ENCODE measurements around the gene CAPN1.

The CAPN1 gene

GRCh38 chr11:65188486-65188885 lies 6.8 kb downstream of the CAPN1 start:
- in situ Hi-C loops (cut with MboI; ENCODE audit: low sequenced_read_pairs): no loop called here

GRCh38 chr11:65189191-65189590 lies 7.5 kb downstream of the CAPN1 start:
- in situ Hi-C loops (cut with MboI; ENCODE audit: low sequenced_read_pairs): no loop called here

GRCh38 chr11:65194564-65194963 lies 12.8 kb downstream of the CAPN1 start:
- in situ Hi-C loops (cut with MboI; ENCODE audit: low sequenced_read_pairs): no loop called here

GRCh38 chr11:65204143-65204542 lies 22.4 kb downstream of the CAPN1 start:
- in situ Hi-C loops (cut with MboI; ENCODE audit: low sequenced_read_pairs): no loop called here

- in situ Hi-C loops (cut with MboI; ENCODE audit: low sequenced_read_pairs): no loop called here
Measured at GRCh38 chr11:65204646-65205601, 23.2 kb downstream of the CAPN1 start.

GRCh38 chr11:65205602-65205967 lies 23.9 kb downstream of the CAPN1 start:
- in situ Hi-C loops (cut with MboI; ENCODE audit: low sequenced_read_pairs): no loop called here

- in situ Hi-C loops (cut with MboI; ENCODE audit: low sequenced_read_pairs): no loop called here
Measured at GRCh38 chr11:65206441-65206841, 24.7 kb downstream of the CAPN1 start.

- in situ Hi-C loops (cut with MboI; ENCODE audit: low sequenced_read_pairs): no loop called here
Measured at GRCh38 chr11:65206901-65207300, 25.2 kb downstream of the CAPN1 start.

- in situ Hi-C loops (cut with MboI; ENCODE audit: low sequenced_read_pairs): no loop called here
Measured at GRCh38 chr11:65207918-65208784, 26.4 kb downstream of the CAPN1 start.

- in situ Hi-C loops (cut with MboI; ENCODE audit: low sequenced_read_pairs): no loop called here
Measured at GRCh38 chr11:65208785-65209710, 27.3 kb downstream of the CAPN1 start.

- in situ Hi-C loops (cut with MboI; ENCODE audit: low sequenced_read_pairs): no loop called here
Measured at GRCh38 chr11:65209711-65210360, 28.1 kb downstream of the CAPN1 start.

- in situ Hi-C loops (cut with MboI; ENCODE audit: low sequenced_read_pairs): no loop called here
Measured at GRCh38 chr11:65210361-65210731, 28.6 kb downstream of the CAPN1 start.

GRCh38 chr11:65210748-65211147 lies 29.0 kb downstream of the CAPN1 start:
- in situ Hi-C loops (cut with MboI; ENCODE audit: low sequenced_read_pairs): no loop called here

GRCh38 chr11:65211293-65212105 lies 29.8 kb downstream of the CAPN1 start:
- in situ Hi-C loops (cut with MboI; ENCODE audit: low sequenced_read_pairs): no loop called here

GRCh38 chr11:65212226-65212801 lies 30.6 kb downstream of the CAPN1 start:
- in situ Hi-C loops (cut with MboI; ENCODE audit: low sequenced_read_pairs): no loop called here

GRCh38 chr11:65213322-65214211 lies 31.8 kb downstream of the CAPN1 start:
- in situ Hi-C loops (cut with MboI; ENCODE audit: low sequenced_read_pairs): no loop called here

- in situ Hi-C loops (cut with MboI; ENCODE audit: low sequenced_read_pairs): no loop called here
Measured at GRCh38 chr11:65214212-65214845, 32.6 kb downstream of the CAPN1 start.

All from HL-60/S4 (cell line).